Activated CD8-positive, alpha-beta memory T cell treated with anti-CD3 and anti-CD28 coated beads for 48 hours (primary cell): ENCODE measurements around the gene GPC2.
A peak's percentile ranks its signal among the peaks of the same experiment; 100 is the strongest.
"Not testable (repeated sequence)": the region's sequence is repeated elsewhere in the genome, so short reads cannot be mapped to it uniquely, and the experiment has no call there.

ENCODE experiments used
- DNase-seq, 3 experiments: peaks; one replicate each; pipeline ENCODE4 v3.0.0-alpha.2; 2020; ENCODE audit warnings: low read depth in 2 of 3, low spot score in 2 of 3

The GPC2 gene

GRCh38 chr7:100153708-100154535 lies 23.3 kb downstream of the GPC2 start:
- no peak for DNase-seq

DNA sequence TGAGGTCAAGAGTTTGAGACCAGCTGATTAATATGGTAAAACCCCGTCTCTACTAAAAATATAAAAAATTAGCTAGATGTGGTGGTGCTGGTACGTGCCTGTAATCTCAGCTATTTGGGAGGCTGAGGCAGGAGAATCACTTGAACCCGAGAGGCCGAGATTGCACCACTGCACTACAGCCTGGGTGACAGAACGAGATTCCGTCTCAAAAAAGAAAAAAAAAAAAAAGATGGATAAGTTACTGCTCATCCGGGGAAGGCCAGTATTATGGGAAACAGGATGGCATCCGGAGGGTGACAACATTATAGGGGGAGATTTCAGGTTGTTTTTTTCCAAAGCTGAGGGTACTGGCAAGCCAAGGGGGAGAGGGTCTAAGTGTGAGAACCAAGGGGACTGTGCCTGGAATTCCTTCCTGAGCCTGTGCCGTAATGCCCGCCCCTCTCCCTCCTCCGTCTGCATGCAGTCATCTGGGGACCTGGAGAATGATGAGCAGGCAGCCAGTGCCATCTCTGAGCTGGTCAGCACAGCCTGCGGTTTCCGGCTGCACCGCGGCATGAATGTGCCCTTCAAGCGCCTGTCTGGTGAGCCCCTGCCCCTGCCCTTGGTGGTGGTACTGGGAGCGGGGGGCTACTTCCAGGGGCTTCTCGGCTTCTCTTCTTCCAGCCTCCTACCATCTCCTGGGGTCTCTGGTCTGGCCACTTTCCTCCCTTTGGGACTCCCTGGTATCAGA lies 24.1 kb downstream of the GPC2 start:
- no peak for DNase-seq

- DNase-seq: no peak
These were observed 24.8 kb downstream of the GPC2 start for GRCh38 chr7:100152404-100152803.

DNA sequence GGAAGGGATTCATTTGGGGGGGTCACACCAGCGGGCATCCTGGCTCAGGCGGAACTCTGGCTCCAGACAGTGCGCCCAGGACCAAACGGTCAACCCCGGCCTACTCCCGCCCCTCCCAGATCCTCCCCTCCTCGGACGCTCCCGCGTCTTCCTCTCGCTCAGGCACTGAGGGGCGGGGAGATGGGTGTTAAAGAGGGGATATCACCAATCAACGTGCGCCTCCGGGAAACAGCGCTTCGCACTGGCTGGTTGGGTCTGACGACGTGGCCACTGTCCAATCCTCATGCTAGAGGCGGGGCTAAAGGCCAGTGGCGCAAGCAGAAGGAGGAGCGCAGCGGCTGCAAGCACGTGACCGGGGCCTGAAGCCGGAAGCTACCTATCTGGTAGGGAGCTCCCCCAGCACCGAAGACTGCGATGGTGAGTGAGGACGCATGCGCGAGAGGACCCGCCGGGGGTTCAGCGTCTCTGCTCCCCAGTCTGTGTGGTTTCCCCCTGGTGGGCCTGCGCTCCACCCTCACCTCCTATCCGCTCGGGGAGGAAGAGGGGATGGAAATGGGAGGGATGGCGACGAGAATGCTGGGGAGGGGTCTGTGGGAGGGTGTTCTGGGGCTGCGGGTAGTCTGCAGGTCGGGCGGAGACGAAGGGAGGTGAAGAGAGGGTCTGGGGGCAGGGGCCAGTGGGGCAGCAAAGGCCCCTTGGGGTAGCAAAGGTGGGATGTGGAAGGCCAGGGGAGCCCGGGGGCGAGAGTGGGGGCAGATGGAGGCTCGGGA lies 28.4 kb downstream of the GPC2 start, which contains the start of gene LAMTOR4:
LAMTOR4 (plus strand) TSS at position 360 of the 770 bp plus-strand sequence; CDS start at position 415, 55 bp downstream.
- DNase-seq: peak; percentile 69 to 95 (median 92)

DNA sequence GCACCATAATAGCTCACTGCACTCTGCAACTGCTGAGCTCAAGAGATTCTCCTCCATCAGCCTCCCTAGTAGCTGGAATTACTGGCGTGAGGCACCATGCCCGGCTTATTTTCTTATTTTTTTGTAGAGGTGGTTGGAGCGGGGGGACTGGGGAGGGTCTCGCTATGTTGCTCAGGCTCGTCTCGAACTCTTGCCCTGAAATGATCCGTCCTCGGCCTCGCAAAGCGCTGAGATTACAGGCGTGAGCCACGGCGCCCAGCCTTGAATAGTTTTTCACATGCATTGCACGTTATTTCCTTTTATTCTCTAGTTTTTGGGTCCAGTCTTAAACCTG lies 29.0 kb downstream of the GPC2 start:
- no peak for DNase-seq

- no peak for DNase-seq
These were observed 29.9 kb downstream of the GPC2 start for GRCh38 chr7:100147278-100147677.

DNA sequence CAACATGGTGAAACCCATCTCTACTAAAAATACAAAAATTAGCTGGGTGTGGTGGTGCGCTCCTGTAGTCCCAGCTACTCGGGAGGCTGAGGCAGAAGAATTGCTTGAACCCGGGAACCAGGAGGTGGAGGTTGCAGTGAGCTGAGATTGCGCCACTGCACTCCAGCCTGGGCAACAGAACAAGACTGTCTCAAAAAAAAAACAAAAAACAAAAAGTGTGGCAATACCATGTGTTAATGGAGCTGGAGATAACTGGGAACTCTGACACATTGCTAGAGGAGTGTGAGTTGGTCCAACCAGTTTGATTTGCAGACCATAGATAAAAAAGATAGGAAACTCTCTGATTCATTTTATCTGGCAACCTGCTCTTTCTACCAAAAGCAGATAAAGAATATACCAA lies 30.8 kb downstream of the GPC2 start:
- not testable (repeated sequence) for DNase-seq

DNA sequence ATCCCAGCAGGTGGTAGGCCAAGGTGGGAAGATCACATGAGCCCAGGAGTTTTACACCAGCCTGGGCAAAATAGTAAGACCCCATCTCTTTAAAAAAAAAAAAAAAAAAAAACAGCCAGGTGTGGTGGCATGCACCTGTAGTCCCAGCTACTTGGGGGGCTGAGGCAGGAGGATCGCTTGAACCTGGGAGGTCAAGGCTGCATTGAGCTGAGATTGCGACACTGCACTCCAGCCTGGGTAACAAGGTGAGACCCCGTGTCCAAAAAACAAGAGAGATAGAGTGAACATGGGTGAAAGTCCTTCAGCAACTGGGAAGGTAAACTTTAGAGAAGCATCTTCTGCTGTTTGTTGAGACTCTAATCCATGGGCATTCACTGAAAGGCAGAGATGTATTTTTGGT lies 34.7 kb downstream of the GPC2 start:
- DNase-seq: no peak

- no peak for DNase-seq
These were observed 35.6 kb downstream of the GPC2 start for GRCh38 chr7:100141555-100141949.

GRCh38 chr7:100137851-100138760 lies 39.1 kb downstream of the GPC2 start:
- no peak for DNase-seq

DNA sequence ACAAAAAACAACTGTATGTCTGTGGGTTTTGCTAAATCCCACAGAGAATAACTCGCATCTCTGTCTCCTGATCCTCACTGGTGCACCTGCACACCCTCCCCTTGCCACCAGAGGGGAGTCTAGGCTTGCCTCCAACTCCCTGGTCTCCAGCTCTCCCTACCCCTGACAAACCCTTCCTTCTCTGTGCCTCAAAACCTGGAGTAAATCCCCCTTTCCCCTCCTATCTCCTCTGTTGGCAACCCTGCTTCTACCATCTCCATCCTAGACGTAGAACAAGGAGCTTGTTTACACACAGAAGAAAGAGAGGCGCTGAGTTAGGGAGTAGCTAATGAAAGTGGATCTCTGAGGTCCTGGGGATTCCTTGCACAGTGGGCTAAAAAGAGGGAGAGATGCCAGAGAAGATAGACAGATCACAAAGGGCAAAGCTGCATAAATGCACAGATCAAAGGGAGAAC lies 44.5 kb downstream of the GPC2 start:
- peak in 1 of 3 experiments; percentile 34 for DNase-seq

DNA sequence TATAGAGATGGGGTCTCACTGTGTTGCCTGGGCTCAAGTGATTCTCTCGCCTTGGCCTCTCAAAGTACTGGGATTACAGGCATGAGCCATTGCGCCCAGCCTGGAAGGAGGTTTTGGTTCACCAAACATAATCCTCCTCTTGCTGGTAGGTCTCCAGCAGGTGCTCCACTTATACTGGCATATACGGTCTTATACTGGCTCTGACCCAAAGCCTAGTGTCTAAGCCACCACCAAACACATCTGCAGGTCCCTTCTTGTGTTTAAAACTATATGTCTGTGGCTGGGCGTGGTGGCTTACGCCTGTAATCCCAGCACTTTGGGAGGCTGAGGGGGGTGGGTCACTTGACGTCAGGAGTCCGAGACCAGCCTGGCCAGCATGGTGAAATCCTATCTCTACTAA lies 45.1 kb downstream of the GPC2 start:
- DNase-seq: no peak

DNA sequence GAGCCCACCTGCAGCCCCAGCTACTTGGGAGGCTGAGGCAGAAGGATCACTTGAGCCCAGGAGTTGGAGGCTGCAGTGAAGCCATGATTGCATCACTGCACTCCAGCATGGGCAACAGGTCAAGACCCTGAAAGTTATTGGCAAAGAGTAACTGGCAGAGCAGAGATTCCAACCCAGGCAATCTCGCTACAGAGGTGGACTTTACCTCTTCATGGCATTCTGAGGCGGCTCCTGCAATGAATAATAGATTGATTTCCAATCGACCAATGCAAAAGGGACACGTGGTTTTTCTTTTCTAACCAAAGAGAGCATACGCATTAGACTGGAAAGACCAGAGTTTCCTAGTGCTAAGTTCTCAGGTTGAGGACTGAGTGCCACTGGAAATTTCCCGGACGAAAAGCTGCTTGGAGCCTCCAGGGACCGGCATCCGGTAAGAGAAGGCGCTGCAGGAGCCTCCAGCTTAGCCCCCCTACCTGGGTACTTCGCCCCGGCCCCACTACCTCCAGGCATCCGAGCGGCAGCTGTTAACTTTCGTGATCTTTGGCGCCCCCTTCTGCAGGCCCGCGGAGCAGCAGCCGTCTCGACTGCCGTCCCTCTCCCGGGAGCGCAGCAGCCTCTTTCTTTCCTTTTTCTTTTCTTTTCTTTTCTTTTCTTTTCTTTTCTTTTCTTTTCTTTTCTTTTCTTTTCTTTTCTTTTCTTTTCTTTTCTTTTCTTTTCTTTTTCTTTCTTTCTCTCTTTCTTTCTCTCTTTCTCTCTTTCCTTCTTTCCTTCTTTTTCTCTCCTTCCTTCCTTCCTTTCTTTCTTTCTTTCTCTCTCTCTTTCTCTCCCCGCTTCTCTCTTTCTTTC lies 46.4 kb downstream of the GPC2 start:
- peak in 2 of 3 experiments; percentile 69 to 81 for DNase-seq

DNA sequence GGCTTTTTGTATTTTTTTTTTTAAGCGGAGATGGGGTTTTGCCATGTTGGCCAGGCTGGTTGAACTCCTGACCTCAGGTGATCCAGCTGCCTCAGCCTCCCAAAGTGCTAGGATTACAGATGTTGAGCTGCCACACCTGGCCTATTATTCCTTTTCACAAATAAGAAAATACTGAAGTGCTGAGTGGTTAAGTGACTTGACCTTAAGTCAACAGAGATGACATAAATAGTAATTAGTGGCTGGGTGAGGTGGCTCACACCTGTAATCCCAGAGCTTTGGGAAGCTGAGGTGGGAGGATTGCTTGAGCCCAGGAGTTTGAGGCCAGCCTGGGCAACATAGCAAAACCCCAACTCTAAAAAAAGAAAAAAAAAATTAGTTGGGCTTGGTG lies 47.0 kb downstream of the GPC2 start:
- DNase-seq: not testable (repeated sequence)

- no peak for DNase-seq
These were observed 48.6 kb downstream of the GPC2 start for GRCh38 chr7:100128637-100128963.

DNA sequence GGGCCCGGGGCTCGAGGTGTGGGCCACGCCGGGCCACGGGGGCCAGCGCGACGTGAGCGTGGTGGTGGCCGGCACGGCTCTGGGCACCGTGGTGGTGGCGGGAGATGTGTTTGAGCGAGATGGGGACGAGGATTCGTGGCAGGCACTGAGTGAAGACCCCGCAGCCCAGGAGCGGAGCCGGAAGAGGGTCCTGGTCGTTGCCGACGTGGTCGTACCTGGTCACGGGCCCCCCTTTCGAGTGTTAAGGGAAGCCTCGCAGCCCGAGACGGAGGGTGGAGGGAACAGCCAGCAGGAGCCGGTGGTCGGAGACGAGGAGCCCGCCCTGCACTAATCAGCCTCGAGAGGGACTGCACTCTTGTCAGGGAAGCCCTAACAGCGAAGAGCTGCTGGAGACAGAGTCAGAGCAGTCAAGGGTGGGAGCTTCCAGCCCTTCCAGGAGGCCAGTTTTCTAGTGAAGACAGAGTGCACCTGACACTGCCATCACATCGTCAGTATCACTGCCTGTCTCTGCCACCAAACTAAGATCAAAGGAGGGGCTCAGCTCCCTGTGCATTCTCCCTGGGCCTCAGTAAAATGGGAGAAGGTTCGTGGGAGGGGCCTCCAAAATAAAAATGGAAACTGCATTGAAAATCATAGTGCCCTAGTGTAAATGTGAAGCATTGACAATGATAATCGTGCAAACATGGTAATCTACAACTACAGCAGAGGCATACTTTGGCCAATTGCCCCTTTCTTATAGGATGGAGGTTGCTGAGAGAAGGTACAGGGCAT lies 49.1 kb downstream of the GPC2 start:
- DNase-seq: no peak

DNA sequence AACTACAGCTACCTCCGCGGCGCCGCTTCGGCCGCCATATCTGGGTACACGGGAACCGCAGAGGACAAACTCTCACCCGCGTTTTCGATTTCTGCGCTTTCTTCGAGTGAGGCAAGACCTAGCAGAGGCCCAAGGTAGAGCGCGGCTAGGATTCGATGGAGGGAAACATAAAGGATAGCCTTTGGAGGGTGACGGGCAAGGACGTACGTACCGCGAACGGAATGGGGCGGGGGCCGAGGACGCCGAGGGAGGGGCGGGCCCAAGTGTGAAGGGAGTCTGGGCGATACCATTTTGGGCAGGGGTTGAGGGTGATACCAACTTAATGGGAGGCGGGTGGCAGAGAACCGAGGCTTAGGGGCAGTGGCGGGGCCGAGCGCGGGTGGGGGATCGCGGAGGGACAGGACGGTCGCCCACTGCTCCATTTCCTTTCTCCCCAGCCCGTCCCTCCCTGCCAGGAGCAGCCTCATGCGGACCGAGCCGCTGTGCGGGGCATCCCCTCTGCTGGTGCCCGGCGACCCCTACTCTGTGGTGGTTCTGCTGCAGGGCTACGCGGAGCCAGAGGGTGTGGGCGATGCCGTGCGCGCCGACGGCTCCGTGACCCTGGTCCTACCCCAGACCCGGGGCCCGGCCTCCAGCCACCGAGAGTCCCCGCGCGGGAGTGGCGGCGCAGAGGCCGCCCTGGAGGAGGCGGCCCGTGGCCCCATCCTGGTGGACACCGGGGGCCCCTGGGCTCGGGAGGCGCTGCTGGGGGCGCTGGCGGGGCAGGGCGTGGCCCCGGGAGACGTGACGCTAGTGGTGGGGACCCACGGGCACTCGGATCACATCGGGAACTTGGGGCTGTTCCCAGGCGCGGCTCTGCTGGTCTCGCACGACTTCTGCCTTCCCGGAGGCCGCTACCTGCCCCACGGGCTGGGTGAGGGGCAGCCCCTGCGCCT lies 50.0 kb downstream of the GPC2 start, which contains the start of gene MBLAC1:
MBLAC1 (plus strand) TSS at position 37 of the 935 bp plus-strand sequence; CDS start at position 466, 429 bp downstream.
- peak; percentile 78 to 92 (median 85) for DNase-seq
